Transverse colon (tissue), 4 donors: Measurements from ENCODE around the gene PNMA6F. TPM values are rescaled to one million over a fixed set of nuclear protein-coding genes. Genes with fewer than 3 reads are reported as not detected.
"Not testable (repeated sequence)": the region's sequence is repeated elsewhere in the genome, so short reads cannot be mapped to it uniquely, and the experiment has no call there.

Experiments used
- DNase-seq: peaks from one replicate; pipeline ENCODE4 v3.0.0-alpha.2; 2019
- H3K27ac ChIP-seq, 4 donors: fragments of 200-600 bp; sonication (generic); 2 replicates each; pipeline ENCODE4 v1.5.1; 2016 to 2018; ENCODE audit warnings: inconsistent platforms in 4 of 4
- H3K27me3 ChIP-seq: fragments of 200-600 bp; sonication (generic); 2 replicates; pipeline ENCODE4 v1.5.1; 2017; ENCODE audit warnings: inconsistent platforms
- H3K36me3 ChIP-seq, 4 donors: fragments of 200-600 bp; sonication (generic); 2 replicates each; pipeline ENCODE4 v1.5.1; 2017 to 2019; ENCODE audit warnings: inconsistent platforms in 4 of 4
- H3K4me1 ChIP-seq, 4 donors: fragments of 200-600 bp; sonication (generic); 2 replicates each; pipeline ENCODE4 v1.5.1; 2017 to 2020; ENCODE audit warnings: inconsistent platforms in 4 of 4
- H3K4me3 ChIP-seq, 4 donors: fragments of 200-600 bp; sonication (generic); 1 replicate in 1 of 4; 2 replicates in 3 of 4; pipeline versions ENCODE4 v1.5.1 to v1.6.1; 2017 to 2019; ENCODE audit warnings: inconsistent platforms in 4 of 4
- H3K9me3 ChIP-seq, 2 donors: fragments of 200-600 bp; sonication (generic); 2 replicates each; pipeline ENCODE4 v1.5.1; 2017 to 2019; ENCODE audit warnings: inconsistent platforms in 2 of 2
- EP300 ChIP-seq: sonication (generic); formaldehyde crosslinking; IDR thresholded peaks from one replicate; pipeline ENCODE4 v1.6.1; 2017; ENCODE audit warnings: antibody characterized with exemption, low read depth
- POLR2A ChIP-seq: fragments of 450-650 bp; IDR thresholded peaks from one replicate; pipeline ENCODE4 v1.6.1; 2016; ENCODE audit warnings: antibody characterized with exemption, mild to moderate bottlenecking, moderate library complexity
- POLR2AphosphoS5 ChIP-seq, 3 donors: sonication (generic); formaldehyde crosslinking; IDR thresholded peaks; one replicate each; pipeline ENCODE4 v1.6.1; 2016; ENCODE audit warnings: antibody characterized with exemption in 3 of 3
- WGBS, 2 donors: methylation state at CpG; one replicate each; pipeline ENCODE4 v1.1.5; 2018; ENCODE audit warnings: low coverage in 1 of 2; 5-methylcytosine and 5-hydroxymethylcytosine counted together
- in situ Hi-C, 4 donors: fragments of 200-750 bp; cut with MboI; loops; one replicate each; pipeline versions ENCODE4 v1.15.0 to v1.15.1; 2017; ENCODE audit warnings: low sequenced_read_pairs in 3 of 4, low pct_ligation_motif_present in 1 of 4, low pct_unique_long_range_greater_than_20kb in 1 of 4
- intact Hi-C: fragments of 100-400 bp; cut with DNase I; formaldehyde crosslinking; loops from one replicate; pipeline ENCODE4 v1.15.1; 2023; ENCODE audit warnings: low total_unique reads
- total RNA-seq, 4 donors: library from RNA; depleted of rRNA; stranded (reverse); fragments of >200 nt; gene quantifications; one replicate each; pipeline ENCODE4 v1.1.0, GENCODE V29; 2016
- TF ChIP-seq, protein P1 (sequence below), 5 experiments: fragments of 200-600 bp in 3 of 5; fragments of 450-650 bp in 2 of 5; sonication (generic) in 3 of 5; IDR thresholded peaks; 1 replicate in 2 of 5; 2 replicates in 3 of 5; pipeline ENCODE4 v1.5.1; 2016 to 2017; ENCODE audit warnings: antibody characterized with exemption in 5 of 5, inconsistent platforms in 3 of 5, mild to moderate bottlenecking in 2 of 5, moderate library complexity in 1 of 5

The PNMA6F gene
- total RNA-seq, 4 donors from 2014 or later: not detected

DNA sequence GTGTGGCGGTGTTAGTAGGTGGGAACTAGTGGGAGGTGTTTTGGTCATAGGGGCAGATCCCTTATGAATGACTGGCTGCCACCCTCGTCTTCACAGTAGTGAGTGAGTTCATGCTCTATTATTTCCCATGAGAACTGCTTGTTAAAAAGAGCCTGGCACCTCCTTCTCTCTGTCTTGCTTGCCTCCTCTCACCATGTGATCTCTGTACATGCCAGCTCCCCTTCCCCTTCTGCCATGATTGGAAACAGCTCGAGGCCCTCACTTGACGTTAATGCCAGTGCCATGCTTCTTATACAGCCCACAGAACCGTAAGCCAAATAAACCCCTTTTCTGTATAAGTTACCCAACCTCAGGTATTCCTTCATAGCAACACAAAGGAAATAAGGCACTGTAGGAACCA, 21.7 kb downstream of the PNMA6F start:
- no peaks in the 10 kb centered on the region for H3K9me3 ChIP-seq
- no peak overlapping the region for H3K4me3 ChIP-seq
- WGBS, 2 donors: 54 to 86% methylated on average over 1 to 5 of the region's 5 CpGs
- in situ Hi-C loops (no loop called here), intact Hi-C loops (no loop called here)
- DNase-seq: no peak
- no peak overlapping the region for H3K27ac ChIP-seq
- H3K36me3 ChIP-seq: no peaks in the 10 kb centered on the region
- no peak for TF ChIP-seq POLR2AphosphoS5 (IDR thresholded peaks at IDR 0.05)
- TF ChIP-seq, protein P1, sequence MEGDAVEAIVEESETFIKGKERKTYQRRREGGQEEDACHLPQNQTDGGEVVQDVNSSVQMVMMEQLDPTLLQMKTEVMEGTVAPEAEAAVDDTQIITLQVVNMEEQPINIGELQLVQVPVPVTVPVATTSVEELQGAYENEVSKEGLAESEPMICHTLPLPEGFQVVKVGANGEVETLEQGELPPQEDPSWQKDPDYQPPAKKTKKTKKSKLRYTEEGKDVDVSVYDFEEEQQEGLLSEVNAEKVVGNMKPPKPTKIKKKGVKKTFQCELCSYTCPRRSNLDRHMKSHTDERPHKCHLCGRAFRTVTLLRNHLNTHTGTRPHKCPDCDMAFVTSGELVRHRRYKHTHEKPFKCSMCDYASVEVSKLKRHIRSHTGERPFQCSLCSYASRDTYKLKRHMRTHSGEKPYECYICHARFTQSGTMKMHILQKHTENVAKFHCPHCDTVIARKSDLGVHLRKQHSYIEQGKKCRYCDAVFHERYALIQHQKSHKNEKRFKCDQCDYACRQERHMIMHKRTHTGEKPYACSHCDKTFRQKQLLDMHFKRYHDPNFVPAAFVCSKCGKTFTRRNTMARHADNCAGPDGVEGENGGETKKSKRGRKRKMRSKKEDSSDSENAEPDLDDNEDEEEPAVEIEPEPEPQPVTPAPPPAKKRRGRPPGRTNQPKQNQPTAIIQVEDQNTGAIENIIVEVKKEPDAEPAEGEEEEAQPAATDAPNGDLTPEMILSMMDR (IDR thresholded peaks at IDR 0.05): no peak
- no peak for TF ChIP-seq POLR2A
- TF ChIP-seq EP300: no peak
- H3K4me1 ChIP-seq: no peaks in the 10 kb centered on the region
- H3K27me3 ChIP-seq: no peaks in the 10 kb centered on the region

DNA sequence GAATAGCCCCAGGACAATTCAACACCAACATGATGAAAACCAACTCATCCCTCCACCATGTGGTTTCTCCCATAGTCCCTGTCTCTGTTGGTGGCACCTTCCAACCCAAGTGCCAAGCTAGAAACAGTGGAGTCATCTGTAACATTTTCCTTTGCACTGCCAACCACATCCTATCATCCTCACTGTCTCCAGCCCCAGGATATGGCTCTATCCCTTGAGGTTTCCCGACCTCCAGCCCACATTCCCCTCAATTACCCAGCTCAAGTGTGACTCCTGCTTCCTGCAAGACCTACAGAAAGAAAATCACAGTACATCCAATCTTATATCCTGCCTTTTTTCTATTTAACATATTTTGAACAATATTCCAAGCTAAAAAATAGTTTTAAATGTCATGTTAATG, 24.2 kb downstream of the PNMA6F start:
- WGBS, 2 donors: 21 to 60% methylated on average over 1 of the region's 1 CpG
- in situ Hi-C loops: no loop called here
- intact Hi-C loops: no loop called here
- H3K4me1 ChIP-seq: no peaks in the 10 kb centered on the region
- H3K27me3 ChIP-seq: no peaks in the 10 kb centered on the region
- no peaks in the 10 kb centered on the region for H3K36me3 ChIP-seq
- DNase-seq: no peak
- TF ChIP-seq, protein P1 (IDR thresholded peaks at IDR 0.05): no peak
- no peak for TF ChIP-seq POLR2A
- no peak for TF ChIP-seq EP300
- no peak for TF ChIP-seq POLR2AphosphoS5 (IDR thresholded peaks at IDR 0.05)
- H3K4me3 ChIP-seq: no peak overlapping the region
- H3K27ac ChIP-seq: no peak overlapping the region
- H3K9me3 ChIP-seq: no peaks in the 10 kb centered on the region

DNA sequence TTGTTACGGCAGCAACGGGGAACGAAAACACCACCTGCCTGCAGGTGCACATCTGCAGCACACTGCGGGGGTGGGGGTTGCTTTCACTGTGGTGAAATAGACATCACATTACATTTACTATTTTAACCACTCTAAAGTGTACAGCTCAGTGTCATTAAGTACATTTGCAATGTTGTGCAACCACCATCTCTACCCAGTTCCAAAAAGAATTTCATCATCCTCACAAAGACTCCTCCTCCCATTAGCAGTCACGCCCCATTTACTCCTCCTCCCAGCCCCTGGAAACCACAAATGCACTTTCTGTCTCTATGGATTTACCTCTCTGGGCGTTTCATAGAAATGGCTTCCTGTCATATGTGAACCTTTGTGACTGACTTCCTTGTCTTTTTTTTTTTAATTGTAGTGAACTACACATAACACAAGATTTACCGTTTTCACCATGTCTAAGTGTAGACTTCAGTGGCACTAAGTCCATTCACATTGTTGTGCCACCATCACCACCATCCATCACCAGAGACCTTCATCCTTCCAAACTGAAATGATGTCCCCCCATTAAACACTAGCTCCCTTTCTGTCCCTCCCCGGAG, 28.0 kb downstream of the PNMA6F start:
- H3K36me3 ChIP-seq, DNase-seq, H3K9me3 ChIP-seq, H3K27me3 ChIP-seq, H3K4me1 ChIP-seq, intact Hi-C loops, in situ Hi-C loops, H3K4me3 ChIP-seq, H3K27ac ChIP-seq: not testable (repeated sequence)
- WGBS, 2 donors: 61 to 83% methylated on average over 1 to 3 of the region's 8 CpGs

DNA sequence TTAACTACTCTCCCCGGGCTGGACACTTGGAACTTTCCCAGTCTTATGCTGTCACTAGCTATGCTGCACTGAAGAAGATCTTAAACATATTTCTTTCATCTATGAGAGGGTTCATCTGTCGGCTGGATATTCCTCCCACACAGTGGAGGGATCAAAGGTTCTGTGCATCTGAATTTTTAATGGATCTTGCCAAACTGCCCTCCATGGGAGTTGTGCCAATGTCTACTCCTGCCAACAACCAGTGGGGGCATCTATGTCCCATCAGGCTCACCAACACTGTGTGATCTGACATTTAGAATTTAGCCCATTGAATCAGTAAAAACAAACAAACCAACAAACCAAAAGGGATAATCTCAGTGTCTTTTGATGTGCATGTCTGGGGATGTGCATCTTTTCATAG, 32.8 kb downstream of the PNMA6F start:
- H3K27ac ChIP-seq, DNase-seq, H3K4me3 ChIP-seq, H3K9me3 ChIP-seq, H3K4me1 ChIP-seq, H3K27me3 ChIP-seq, H3K36me3 ChIP-seq, intact Hi-C loops, in situ Hi-C loops: not testable (repeated sequence)
- no CpG with 5 or more reads among the region's 2 CpGs for WGBS, 2 donors

DNA sequence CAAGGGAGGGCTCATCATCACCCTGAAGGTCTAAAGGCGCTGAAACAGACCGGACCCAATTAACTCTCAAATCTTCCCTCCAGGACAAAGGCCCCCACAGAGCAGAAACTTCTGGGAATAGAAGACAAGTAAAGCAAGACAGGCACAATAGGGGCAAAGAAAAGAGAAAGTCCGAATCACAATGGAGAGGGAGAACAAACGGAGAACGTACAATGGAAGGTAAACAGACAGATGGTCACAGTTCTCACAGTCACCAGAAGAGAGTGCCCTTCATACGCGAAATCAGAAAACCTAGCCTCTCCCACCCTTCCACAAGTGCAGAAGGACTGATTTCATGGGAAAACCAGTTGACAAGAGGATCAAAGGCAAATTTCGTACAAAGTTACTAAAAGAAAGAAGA, 35.9 kb downstream of the PNMA6F start:
- intact Hi-C loops, H3K27me3 ChIP-seq, in situ Hi-C loops, H3K4me1 ChIP-seq, H3K4me3 ChIP-seq, H3K27ac ChIP-seq, H3K9me3 ChIP-seq, H3K36me3 ChIP-seq, DNase-seq: not testable (repeated sequence)
- no CpG with 5 or more reads among the region's 8 CpGs for WGBS, 2 donors

DNA sequence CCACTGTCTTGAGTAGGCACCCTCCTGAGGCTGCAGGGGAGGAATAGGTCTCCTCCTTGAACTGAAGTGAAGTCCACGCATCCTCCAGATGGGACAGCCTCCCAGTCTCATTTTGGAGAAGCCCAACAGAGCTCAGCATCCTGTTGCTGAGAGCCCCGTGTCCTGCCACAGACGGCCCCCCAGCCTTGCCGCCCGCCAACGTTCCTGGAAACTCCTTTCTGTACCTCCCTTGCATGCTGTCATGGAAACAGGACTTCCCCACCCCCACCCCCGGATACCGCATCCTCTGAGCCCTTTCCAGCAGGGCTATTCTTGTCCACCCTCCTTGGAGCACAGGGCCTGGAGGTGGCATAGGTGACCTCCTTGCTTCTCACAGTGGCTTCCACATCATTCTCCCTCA, 37.6 kb downstream of the PNMA6F start:
- H3K4me3 ChIP-seq, H3K4me1 ChIP-seq, intact Hi-C loops, DNase-seq, H3K27me3 ChIP-seq, H3K27ac ChIP-seq, H3K36me3 ChIP-seq, H3K9me3 ChIP-seq, in situ Hi-C loops: not testable (repeated sequence)
- no CpG with 5 or more reads among the region's 8 CpGs for WGBS, 2 donors

DNA sequence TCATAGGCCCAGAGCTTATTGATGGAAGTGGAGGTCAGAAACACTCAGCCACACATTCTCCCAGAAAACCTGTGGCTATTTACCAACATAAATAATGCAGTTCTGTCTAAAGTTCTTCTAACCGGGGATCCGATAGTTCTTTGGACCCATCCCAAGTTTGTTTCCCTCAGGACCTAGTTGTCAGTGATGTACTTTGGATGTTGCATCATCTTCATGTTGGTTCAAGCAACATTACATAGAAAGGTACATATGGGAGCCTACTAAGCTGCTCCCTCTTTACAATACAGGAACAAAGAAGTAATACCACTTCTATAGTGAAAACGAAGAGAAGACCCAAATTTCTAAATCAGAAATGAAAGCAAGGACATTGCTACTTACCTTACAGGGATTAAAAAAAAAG, 39.8 kb downstream of the PNMA6F start:
- H3K4me1 ChIP-seq, H3K27ac ChIP-seq, in situ Hi-C loops, H3K36me3 ChIP-seq, DNase-seq, H3K9me3 ChIP-seq, H3K27me3 ChIP-seq, H3K4me3 ChIP-seq, intact Hi-C loops: not testable (repeated sequence)
- no CpG with 5 or more reads among the region's 3 CpGs for WGBS, 2 donors

DNA sequence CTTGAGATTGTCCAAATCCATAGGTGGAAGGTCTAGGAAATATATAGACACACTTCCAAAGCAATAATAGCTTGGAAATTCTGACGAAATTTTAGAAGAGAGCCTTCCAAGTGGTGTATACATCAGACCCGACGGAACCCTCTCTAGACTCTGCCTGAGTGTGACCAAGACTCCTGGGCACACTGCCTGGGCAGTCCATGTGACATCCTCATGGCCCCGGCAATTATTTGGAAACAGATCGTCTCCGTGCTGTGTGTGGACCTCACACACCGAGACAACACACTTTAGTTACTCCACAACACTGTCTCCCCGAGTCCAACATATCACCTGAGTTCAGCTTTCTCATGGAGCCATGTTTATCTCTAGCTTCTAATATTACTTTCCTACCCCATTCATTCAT, 42.3 kb downstream of the PNMA6F start:
- H3K9me3 ChIP-seq, H3K27ac ChIP-seq, H3K36me3 ChIP-seq, intact Hi-C loops, in situ Hi-C loops, DNase-seq, H3K4me3 ChIP-seq, H3K27me3 ChIP-seq, H3K4me1 ChIP-seq: not testable (repeated sequence)
- no CpG with 5 or more reads among the region's 8 CpGs for WGBS, 2 donors

DNA sequence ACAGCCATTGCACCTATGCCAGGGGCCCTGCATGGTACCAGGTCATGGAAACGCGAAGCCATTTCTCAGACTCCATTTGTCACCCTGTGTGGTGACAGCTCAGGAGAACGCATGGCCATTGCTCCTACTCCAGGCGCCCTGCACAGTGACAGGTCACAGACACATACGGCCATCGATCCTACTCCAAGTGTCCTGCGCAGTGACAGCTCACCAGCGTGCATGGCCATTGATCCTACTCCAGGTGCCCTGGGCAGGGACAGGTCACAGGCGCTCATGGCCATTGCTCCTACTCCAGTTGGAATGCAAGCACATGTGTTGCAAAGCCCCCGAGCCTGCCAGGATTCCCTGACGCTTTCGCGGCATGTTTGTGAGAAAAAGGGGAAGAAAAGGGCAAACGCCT, 45.5 kb downstream of the PNMA6F start:
- in situ Hi-C loops: not testable (repeated sequence)

More for the DNA sequence above, 45.5 kb downstream of the PNMA6F start:
- intact Hi-C loops, H3K4me1 ChIP-seq, H3K9me3 ChIP-seq, H3K36me3 ChIP-seq, DNase-seq, H3K27me3 ChIP-seq, H3K27ac ChIP-seq, H3K4me3 ChIP-seq: not testable (repeated sequence)
- 92% methylated on average over 4 of the region's 14 CpGs; no CpG with 5 or more reads in 1 of the 2 donors for WGBS, 2 donors
